ENCODE data around the gene SLF1. TPM values are rescaled to one million over a fixed set of nuclear protein-coding genes. Genes with fewer than 3 reads are reported as not detected.

The SLF1 gene
- total RNA-seq, 4 donors from 2014 or later = 6.7 to 8.4 (median 7.5) TPM

DNA sequence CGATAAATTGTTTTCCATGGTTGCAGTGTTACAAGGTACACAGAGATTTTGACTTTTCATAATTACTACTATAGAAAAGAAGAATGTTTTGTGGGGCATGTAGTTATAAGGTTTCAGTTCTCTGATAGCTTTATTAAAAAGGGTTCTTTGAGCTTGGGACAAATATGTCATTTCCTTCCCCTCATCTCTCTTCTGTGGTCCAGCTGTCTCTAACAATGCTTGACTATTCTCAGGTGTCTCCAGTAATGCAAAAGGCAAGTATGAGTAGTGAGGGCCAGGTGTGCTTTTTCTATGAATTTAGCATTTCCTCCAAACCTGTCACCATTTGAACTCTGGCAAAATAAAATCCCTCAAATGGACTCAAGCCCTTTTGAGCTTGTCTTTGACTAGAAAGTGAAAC lies 84.3 kb downstream of the SLF1 start:
- Histone ChIP-seq H3K27ac (no peak overlapping the region), H3K4me1 (no peaks in the 10 kb centered on the region), H3K4me3 (no peak overlapping the region), H3K36me3 (no peaks in the 10 kb centered on the region), H3K27me3 (no peaks in the 10 kb centered on the region), H3K9me3 (no peaks in the 10 kb centered on the region)
- TF ChIP-seq POLR2A (IDR thresholded peaks at IDR 0.05) (no peak), EP300 (IDR thresholded peaks at IDR 0.05) (no peak)
- TF ChIP-seq, protein P1, sequence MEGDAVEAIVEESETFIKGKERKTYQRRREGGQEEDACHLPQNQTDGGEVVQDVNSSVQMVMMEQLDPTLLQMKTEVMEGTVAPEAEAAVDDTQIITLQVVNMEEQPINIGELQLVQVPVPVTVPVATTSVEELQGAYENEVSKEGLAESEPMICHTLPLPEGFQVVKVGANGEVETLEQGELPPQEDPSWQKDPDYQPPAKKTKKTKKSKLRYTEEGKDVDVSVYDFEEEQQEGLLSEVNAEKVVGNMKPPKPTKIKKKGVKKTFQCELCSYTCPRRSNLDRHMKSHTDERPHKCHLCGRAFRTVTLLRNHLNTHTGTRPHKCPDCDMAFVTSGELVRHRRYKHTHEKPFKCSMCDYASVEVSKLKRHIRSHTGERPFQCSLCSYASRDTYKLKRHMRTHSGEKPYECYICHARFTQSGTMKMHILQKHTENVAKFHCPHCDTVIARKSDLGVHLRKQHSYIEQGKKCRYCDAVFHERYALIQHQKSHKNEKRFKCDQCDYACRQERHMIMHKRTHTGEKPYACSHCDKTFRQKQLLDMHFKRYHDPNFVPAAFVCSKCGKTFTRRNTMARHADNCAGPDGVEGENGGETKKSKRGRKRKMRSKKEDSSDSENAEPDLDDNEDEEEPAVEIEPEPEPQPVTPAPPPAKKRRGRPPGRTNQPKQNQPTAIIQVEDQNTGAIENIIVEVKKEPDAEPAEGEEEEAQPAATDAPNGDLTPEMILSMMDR (IDR thresholded peaks at IDR 0.05) = no peak
- WGBS, 2 donors = 94 to 96% methylated on average over 1 of the region's 1 CpG
- DNase-seq (ENCODE audit: low spot score in 2 of 2) = no peak

DNA sequence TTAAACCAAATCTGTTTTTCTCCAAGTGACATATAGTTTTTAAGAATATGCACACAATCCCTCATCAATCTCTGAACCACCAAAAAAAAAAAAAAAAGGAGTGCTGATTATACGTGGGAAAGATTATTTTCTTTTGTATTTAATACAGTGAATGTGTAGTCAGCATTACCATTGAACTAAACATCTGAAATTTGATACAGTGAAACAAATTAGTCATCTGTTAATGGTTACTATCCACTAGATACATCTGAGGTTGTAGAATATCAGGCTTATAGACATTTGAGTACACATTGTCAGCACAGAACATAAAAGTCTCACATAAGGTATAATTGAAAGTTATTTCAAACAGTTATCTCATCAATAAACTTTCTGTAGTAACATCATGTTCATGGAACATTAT lies 87.0 kb downstream of the SLF1 start:
- H3K4me3 ChIP-seq = no peak overlapping the region
- H3K9me3 ChIP-seq = no peaks in the 10 kb centered on the region
- 52 to 56% methylated on average over 1 of the region's 1 CpG for WGBS, 2 donors
- no peaks in the 10 kb centered on the region for H3K27me3 ChIP-seq
- H3K36me3 ChIP-seq = peaks cover 0 to 12% (median 0%) of the 10 kb centered on the region in 3 donors
- H3K4me1 ChIP-seq = no peaks in the 10 kb centered on the region
- TF ChIP-seq POLR2A (IDR thresholded peaks at IDR 0.05) (no peak), EP300 (IDR thresholded peaks at IDR 0.05) (no peak)
- TF ChIP-seq, protein P1 (IDR thresholded peaks at IDR 0.05) = no peak
- no peak overlapping the region for H3K27ac ChIP-seq
- DNase-seq (ENCODE audit: low spot score in 2 of 2) = no peak

DNA sequence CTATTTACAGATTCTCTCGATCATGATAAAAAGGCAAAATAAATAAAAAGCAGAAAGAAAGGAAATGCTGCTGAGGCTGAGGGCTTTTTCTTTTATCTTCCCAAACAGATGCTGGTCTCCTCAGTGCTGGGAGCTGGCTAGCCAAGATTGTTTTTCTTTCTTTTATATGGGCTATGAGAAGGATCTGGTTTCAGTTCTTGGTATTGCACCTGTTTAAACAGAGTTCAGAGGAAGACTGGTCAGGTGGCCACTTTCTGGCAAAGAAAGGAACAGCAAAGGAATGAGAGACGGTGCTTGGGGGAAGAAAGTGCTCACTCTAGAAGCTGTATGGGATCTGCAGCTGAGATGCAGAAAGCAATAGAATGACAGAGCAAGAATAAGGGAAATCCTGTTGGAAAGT lies 88.9 kb downstream of the SLF1 start:
- Histone ChIP-seq H3K4me3 (no peak overlapping the region), H3K36me3 (peaks cover 0 to 12% (median 0%) of the 10 kb centered on the region in 3 donors), H3K27me3 (no peaks in the 10 kb centered on the region), H3K27ac (no peak overlapping the region), H3K4me1 (no peaks in the 10 kb centered on the region), H3K9me3 (no peaks in the 10 kb centered on the region)
- DNase-seq (ENCODE audit: low spot score in 2 of 2) = no peak
- TF ChIP-seq POLR2A (IDR thresholded peaks at IDR 0.05) (no peak), EP300 (IDR thresholded peaks at IDR 0.05) (no peak)
- TF ChIP-seq, protein P1 (IDR thresholded peaks at IDR 0.05) = no peak
- 17 to 39% methylated on average over 2 of the region's 2 CpGs for WGBS, 2 donors

DNA sequence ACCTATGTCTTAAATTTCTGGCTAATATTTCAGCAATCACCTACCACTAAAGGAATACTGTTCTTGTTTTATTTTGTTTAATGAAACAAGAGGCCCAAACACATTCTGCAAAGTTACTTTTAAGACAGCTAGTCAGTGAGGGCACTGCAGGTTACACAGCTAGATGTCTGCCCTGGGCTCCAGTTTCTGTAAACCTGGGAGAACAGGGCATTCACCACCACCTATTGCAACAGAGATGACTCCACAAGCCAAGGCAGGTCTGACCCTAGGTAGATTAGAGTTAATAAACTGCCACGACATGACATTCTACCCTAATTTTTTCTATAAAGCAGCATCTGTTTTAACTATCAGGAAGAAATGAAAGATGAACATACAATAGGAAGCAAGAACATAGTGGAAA lies 90.8 kb downstream of the SLF1 start:
- Histone ChIP-seq H3K4me3 (no peak overlapping the region), H3K4me1 (no peaks in the 10 kb centered on the region), H3K27ac (no peak overlapping the region), H3K36me3 (peaks cover 0 to 24% (median 0%) of the 10 kb centered on the region in 3 donors), H3K27me3 (no peaks in the 10 kb centered on the region), H3K9me3 (no peaks in the 10 kb centered on the region)
- WGBS, 2 donors = 78 to 79% methylated on average over 1 of the region's 1 CpG
- no peak for TF ChIP-seq EP300 (IDR thresholded peaks at IDR 0.05)
- TF ChIP-seq POLR2A (IDR thresholded peaks at IDR 0.05) = no peak
- TF ChIP-seq, protein P1 (IDR thresholded peaks at IDR 0.05) = no peak
- DNase-seq (ENCODE audit: low spot score in 2 of 2) = no peak

DNA sequence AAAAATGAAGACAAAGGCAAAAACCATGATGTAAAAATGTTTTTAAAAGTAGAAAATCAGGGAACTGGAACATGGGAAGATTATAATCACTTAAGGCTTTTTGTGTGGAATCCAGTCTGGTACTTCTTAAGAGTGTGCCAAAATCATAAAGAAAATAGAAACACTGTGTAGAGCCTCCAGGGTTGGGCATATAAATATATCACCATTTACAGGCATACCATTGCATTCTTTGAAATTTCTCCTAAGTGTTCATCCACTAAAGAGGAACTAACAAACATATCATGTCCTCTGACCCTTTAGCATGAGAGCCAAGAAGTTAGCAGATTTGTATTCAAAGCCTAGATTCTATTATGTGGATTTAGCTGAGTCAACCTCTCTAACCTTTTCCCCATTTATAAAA lies 93.3 kb downstream of the SLF1 start:
- H3K4me3 ChIP-seq = no peak overlapping the region
- no peaks in the 10 kb centered on the region for H3K9me3 ChIP-seq
- H3K27me3 ChIP-seq = no peaks in the 10 kb centered on the region
- TF ChIP-seq EP300 (IDR thresholded peaks at IDR 0.05) (no peak), POLR2A (IDR thresholded peaks at IDR 0.05) (no peak)
- TF ChIP-seq, protein P1 (IDR thresholded peaks at IDR 0.05) = no peak
- no peak overlapping the region for H3K27ac ChIP-seq
- DNase-seq (ENCODE audit: low spot score in 2 of 2) = no peak
- no peaks in the 10 kb centered on the region for H3K4me1 ChIP-seq
- H3K36me3 ChIP-seq = peaks cover 0 to 28% (median 0%) of the 10 kb centered on the region in 3 donors
